MV-4-11 (cell line): ENCODE results near the gene SYVN1.
A peak's percentile ranks its signal among the peaks of the same experiment; 100 is the strongest.

ENCODE experiments used
- DNase-seq: peaks from one replicate; lab custom pipeline; 2025; lab: John Stamatoyannopoulos, UW

Gene SYVN1

DNA sequence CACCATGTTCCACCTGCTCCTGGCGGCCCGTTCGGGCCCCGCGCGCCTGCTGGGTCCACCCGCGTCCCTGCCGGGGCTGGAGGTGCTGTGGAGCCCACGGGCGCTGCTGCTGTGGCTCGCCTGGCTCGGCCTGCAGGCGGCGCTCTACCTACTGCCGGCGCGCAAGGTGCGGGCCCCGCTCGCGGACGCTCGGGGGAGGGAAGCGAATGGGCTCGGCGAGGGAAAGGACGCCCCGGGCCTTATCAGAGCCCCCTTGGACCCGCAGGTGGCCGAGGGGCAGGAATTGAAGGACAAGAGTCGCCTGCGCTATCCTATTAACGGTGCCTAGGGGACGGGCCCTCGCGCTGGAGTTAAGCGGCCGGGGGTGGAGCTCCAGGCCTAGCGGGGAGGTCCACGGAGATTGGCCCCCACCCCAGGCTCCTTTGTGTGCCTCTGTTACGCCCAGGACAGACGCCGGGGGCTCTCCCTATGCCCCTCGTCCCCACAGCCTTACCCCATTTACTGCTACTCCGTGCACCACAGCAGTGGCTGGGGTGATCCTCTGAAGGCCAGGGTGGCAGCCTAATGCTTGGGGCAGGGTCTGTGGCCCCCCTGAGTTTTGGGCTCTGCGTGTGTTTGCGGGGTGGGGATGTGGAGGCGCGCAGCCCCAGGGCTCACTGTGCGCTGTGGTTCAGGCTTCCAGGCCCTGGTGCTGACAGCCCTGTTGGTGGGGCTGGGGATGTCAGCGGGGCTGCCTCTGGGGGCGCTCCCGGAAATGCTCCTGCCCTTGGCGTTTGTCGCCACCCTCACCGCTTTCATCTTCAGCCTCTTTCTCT is 21.6 kb downstream of the SYVN1 start:
- peak; percentile 55 for DNase-seq

DNA sequence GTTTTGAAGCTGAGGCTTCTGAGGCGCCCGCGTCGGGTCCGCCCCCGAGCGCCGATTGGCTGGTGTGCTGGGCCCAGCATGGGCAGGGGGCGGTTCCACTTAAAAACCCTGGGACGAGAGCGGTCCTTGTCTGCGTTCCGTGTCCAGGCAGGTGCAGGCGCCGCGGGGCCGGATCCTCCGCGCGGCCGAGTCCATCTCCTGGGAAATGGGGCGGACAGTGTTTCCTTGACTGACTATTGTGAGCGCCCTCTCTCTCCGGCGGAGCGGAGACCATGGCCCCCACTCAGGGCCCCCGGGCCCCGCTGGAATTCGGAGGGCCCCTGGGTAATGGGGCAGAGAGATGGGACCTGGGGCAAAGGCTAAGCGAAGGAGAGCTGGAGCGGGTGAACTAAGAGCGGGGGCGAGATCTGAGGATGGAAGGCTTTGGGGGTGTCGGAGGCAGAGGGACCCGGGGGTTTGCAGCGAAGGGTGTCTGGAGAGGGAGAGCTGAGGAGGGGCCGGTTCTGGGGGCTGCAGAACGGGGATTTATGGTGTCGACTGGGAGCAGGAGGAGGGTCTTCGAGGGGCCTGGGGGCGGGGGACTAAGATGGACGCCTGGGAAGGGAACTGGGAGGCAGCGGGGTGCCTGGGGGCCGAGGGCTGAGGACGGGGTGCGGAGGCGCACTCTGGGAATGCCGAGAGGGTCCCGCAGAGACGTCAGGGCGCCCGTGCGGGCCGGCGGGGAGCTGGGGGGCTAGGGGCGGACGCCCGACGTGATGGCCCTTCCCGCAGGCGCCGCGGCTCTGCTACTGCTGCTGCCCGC is 22.4 kb downstream of the SYVN1 start, which contains the start of gene TM7SF2:
TSS of gene TM7SF2 (plus strand) at position 129 of the 802 bp plus-strand sequence. CDS start at position 273, 144 bp downstream.
- DNase-seq: peak; percentile 90

GRCh38 chr11:65111159-65111743 is 23.1 kb downstream of the SYVN1 start:
- no peak for DNase-seq

GRCh38 chr11:65110354-65110861 is 23.9 kb downstream of the SYVN1 start:
- peak; percentile 72 for DNase-seq

DNA sequence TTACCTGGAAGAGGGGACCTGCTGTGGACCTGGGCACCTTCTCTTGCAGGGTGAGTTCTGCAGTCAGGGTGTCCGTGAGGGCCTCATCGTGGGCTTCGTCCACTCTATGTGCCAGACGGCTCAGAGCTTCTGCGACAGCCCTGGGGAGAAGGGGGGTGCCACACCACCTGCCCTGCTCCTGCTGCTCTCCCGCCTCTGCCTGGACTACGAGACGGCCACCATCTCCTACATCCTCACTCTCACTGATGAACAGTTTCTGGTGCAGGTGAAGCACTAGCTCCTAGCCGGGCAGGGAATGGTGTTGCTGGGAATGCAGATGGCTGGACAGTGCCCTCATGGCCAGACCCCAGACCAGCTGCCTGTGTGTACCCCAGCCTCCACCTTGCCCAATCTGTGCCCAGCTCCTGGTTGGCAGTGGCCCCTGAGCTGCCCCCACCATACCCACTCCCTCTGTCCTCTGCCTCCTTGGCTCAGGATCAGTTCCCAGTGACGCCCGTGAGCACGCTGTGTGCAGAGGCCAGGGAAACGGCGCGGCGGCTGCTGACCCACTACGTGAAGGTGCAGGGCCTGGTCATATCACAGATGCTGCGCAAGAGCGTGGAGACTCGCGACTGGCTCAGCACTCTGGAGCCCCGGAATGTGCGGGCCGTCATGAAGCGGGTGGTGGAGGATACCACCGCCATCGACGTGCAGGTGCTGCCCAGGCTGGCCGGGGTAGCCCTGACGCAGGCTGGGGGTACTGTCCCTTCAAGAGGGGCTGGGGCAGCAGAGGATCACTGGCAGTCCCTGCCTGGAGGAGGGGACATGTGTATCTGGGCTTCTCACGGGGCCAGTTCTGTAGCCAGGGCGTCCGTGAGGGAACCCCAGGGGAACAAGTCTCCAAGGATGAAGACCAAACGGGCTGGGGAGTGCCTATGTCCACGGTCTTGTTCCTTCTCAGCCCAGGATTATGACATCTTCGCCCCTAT is 24.8 kb downstream of the SYVN1 start:
- DNase-seq: no peak

GRCh38 chr11:65108469-65109123 is 25.7 kb downstream of the SYVN1 start:
- no peak for DNase-seq

DNA sequence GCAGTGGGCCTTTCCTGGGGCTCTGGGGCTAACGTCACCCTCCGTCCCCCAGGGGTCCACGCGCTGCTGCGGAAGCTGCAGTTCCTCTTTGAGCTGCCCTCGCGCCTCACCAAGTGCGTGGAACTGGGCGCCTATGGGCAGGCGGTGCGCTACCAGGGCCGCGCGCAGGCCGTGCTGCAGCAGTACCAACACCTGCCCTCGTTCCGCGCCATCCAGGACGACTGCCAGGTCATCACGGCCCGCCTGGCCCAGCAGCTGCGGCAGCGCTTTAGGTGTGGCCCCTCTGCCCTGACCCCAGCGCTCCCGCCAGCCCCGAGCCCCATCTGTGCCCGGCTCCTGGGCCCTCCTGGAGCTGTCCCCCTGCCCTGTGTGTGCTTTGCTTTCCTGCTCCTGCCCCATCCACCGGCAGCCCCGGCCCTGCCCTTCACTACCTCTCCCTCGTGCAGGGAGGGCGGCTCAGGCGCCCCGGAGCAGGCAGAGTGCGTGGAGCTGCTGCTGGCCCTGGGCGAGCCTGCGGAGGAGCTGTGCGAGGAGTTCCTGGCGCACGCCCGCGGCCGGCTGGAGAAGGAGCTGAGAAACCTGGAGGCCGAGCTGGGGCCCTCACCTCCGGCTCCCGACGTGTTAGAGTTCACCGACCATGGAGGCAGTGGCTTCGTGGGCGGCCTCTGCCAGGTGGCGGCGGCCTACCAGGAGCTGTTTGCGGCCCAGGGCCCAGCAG is 26.4 kb downstream of the SYVN1 start:
- DNase-seq: no peak

DNA sequence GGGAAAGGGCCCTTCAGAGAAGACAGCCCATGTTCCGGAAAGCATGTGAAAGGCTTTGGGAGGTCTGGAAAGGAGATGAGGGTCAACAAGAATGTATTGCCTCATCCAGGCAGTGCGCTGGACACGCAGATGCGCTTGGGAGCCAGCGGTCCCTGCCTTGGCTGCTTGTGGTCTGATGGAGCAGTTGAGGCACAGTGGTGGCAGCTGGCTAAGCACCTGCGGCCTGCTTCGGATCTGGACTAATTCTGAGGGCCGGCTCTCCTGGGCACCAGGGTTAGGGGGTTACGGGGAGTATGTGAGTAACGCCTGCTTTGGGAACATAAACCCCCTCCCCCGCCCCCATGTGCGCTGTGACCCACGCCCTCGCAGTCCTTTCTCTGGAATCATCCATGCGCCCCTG is 27.2 kb downstream of the SYVN1 start:
- DNase-seq: no peak

GRCh38 chr11:65104628-65105027 is 29.7 kb downstream of the SYVN1 start:
- DNase-seq: no peak

GRCh38 chr11:65103476-65103875 is 30.8 kb downstream of the SYVN1 start:
- DNase-seq: no peak

DNA sequence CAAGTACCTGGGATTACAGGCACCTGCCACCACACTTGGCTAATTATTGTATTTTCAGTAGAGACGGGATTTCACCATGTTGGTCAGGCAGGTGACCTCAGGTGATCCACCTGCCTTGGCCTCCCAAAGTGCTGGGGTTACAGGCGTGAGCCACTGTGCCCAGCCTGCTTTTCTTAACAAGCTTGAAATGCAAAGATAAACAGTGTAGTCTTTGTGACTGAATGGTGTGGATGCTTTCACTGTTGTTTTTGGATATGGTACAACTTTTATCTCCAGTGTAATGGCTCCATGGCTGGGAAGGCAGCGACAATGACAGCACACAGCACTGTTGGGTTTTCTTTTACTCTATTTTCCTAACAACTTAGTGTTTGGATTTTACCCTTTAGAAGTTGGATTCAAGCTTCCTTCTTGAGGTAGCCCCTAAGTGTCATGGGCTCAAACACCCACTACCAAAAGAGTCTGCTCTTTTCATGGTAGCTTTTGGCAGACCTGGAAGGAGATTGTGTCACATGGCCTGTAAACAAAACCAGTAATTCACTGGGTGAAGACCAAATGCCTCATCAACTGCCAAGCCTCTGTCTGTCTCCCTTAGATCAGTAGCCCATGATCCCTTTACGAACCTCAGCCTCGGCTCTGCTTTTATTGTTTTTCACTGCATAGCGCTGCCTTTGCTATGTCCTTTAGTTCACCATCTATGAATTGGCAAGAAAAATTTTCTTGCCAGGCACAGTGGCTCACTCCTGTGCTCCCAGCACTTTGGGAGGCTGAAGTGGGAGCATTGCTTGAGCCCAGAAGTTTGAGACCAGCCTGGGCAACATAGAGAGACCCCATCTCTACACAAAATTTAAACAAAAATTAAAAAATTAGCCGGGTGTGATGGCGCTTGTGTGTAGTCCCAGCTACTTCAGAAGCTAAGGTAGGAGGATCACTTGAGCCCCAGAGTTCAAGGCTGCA is 31.9 kb downstream of the SYVN1 start:
- no peak for DNase-seq

GRCh38 chr11:65100674-65101350 is 33.5 kb downstream of the SYVN1 start:
- DNase-seq: no peak

DNA sequence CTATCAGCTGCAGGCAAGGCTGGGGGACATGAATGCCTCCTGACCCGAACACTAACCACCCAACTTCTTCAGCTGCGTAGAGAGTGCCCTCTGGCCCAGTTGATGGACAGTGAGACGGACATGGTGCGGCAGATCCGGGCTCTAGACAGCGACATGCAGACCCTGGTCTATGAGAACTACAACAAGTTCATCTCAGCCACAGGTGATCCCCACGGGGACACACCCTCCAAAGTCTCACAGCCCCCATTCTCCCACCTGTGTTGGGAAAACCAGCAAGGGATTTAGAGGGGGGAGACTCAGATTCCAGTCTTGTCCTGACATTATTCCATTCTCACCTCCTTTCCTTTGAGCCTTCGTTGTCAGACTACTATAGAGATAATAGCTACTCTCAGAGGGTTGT is 37.4 kb downstream of the SYVN1 start:
- no peak for DNase-seq

GRCh38 chr11:65095974-65096806 is 38.1 kb downstream of the SYVN1 start, which contains the start of gene VPS51:
TSS of gene VPS51 (plus strand) at chr11:65096214. CDS start at chr11:65096251, 37 bp downstream.
- peak; percentile 83 for DNase-seq

DNA sequence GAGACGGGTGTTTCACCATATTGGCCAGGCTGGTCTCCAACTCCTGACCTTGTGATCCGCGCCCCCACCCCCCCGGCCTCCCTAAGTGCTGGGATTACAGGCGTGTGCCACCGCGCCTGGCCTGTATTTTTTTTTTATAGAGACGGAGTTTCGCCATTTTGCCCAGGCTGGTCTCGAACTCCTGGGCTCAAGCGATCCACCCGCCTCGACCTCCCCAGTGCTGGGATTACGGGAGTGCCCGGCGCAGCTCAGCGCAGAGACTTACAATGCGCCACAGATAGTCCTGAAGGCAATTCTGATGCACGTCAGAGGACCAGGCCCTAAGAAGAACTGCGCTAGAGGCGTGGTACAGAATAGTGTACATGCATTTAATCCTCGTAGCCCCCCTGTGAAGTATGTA is 38.9 kb downstream of the SYVN1 start:
- no peak for DNase-seq

GRCh38 chr11:65090628-65091027 is 43.7 kb downstream of the SYVN1 start:
- no peak for DNase-seq

DNA sequence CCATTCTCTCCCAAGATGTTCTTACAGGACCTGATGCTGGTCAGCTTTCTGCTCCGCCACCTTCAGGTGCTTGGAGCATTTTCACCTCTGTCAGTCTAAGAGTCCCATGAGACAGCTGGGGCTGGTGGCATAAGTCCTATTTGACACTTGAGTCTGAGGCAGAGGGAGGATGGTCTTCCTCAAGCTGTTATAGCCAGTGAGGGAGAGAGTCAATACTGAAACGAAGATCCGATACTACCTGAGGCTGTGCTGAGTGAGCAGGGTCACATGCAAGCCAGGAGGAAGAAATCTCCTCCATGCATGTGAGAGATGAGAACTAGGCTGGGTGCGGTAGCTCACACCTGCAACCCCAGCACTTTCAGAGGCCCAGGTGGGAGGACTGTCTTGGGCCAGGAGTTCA is 44.7 kb downstream of the SYVN1 start:
- DNase-seq: no peak
